Stimulated activated CD8-positive, alpha-beta memory T cell treated with anti-CD3 and anti-CD28 coated beads, Interleukin-2, amount 100 ng/mL, for 48 hours (primary cell): ENCODE data around the gene SLC7A14.

Source experiments
- DNase-seq, 2 donors: peaks; one replicate each; pipeline ENCODE4 v3.0.0-alpha.2; 2020; ENCODE audit warnings: low read depth in 2 of 2

The SLC7A14 gene

GRCh38 chr3:170497207-170498095 lies 88.4 kb downstream of the SLC7A14 start:
- no peak for DNase-seq

GRCh38 chr3:170496868-170497140 lies 89.1 kb downstream of the SLC7A14 start:
- no peak for DNase-seq

- DNase-seq = no peak
Measured at GRCh38 chr3:170496026-170496867, 89.6 kb downstream of the SLC7A14 start.

GRCh38 chr3:170494766-170495165 lies 91.1 kb downstream of the SLC7A14 start:
- DNase-seq = no peak

GRCh38 chr3:170493712-170494182 lies 92.1 kb downstream of the SLC7A14 start:
- no peak for DNase-seq

GRCh38 chr3:170491901-170492300 lies 94.0 kb downstream of the SLC7A14 start:
- DNase-seq = no peak

GRCh38 chr3:170490828-170491560 lies 94.9 kb downstream of the SLC7A14 start:
- no peak for DNase-seq

- DNase-seq = no peak
Measured at GRCh38 chr3:170488802-170489201, 97.1 kb downstream of the SLC7A14 start.

- DNase-seq = no peak
Measured at GRCh38 chr3:170487031-170487430, 98.8 kb downstream of the SLC7A14 start.

GRCh38 chr3:170486398-170486797 lies 99.5 kb downstream of the SLC7A14 start:
- no peak for DNase-seq

- no peak for DNase-seq
Measured at GRCh38 chr3:170485696-170486095, 100.2 kb downstream of the SLC7A14 start.

- DNase-seq = no peak
Measured at GRCh38 chr3:170485294-170485693, 100.6 kb downstream of the SLC7A14 start.

GRCh38 chr3:170484869-170485268 lies 101.0 kb downstream of the SLC7A14 start:
- DNase-seq = no peak

GRCh38 chr3:170483485-170484262 lies 102.2 kb downstream of the SLC7A14 start:
- DNase-seq = no peak

GRCh38 chr3:170482199-170482598 lies 103.7 kb downstream of the SLC7A14 start:
- DNase-seq = no peak

GRCh38 chr3:170480111-170480510 lies 105.8 kb downstream of the SLC7A14 start:
- no peak for DNase-seq

GRCh38 chr3:170477395-170477794 lies 108.5 kb downstream of the SLC7A14 start:
- DNase-seq = no peak

GRCh38 chr3:170476291-170476690 lies 109.6 kb downstream of the SLC7A14 start:
- DNase-seq = no peak

GRCh38 chr3:170475092-170475685 lies 110.7 kb downstream of the SLC7A14 start:
- no peak for DNase-seq

GRCh38 chr3:170473358-170473757 lies 112.5 kb downstream of the SLC7A14 start:
- DNase-seq = no peak

- no peak for DNase-seq
Measured at GRCh38 chr3:170471149-170471548, 114.7 kb downstream of the SLC7A14 start.
